ENCODE data around the gene RBP3. TPM values are rescaled to one million over a fixed set of nuclear protein-coding genes. Genes with fewer than 3 reads are reported as not detected.
A peak's percentile ranks its signal among the peaks of the same experiment; 100 is the strongest.

Gene RBP3
- total and polyA plus RNA-seq, 12 donors = 0.11 TPM; not detected in 11

DNA sequence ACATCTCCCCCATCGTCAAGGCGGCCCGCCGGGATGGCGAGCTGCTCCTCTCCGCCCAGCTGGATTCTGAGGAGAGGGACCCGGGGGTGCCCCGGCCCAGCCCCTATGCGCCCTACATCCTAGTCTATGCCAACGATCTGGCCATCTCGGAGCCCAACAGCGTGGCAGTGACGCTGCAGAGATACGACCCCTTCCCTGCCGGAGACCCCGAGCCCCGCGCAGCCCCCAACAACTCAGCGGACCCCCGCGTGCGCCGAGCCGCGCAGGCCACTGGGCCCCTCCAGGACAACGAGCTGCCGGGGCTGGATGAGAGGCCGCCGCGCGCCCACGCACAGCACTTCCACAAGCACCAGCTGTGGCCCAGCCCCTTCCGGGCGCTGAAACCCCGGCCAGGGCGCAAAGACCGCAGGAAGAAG lies 38.1 kb upstream of the RBP3 start:
- 91 to 96% (median 92%) methylated on average over 14 to 37 of the region's 37 CpGs for WGBS, 4 donors
- DNase-seq = no peak
- Histone ChIP-seq H3K27me3 (no peaks in the 10 kb centered on the region), H3K9me3 (replicated peaks in 1 of 3) (no peaks in the 10 kb centered on the region), H3K4me1 (replicated peaks in 1 of 2) (peaks cover 0 to 5% of the 10 kb centered on the region in 2 donors), H3K4me3 (no peak overlapping the region), H3K36me3 (replicated peaks in 1 of 2) (no peaks in the 10 kb centered on the region), H3K27ac (no peak overlapping the region)
- TF ChIP-seq CTCF (IDR thresholded peaks at IDR 0.05) (no peak), POLR2A (IDR thresholded peaks at IDR 0.05) (no peak)
- intact Hi-C loops (cut with DNase I) = loop anchor here (5.0 kb wide), 1 partner anchor 263 kb away; no protein-coding TSS in a partner anchor

- WGBS, 4 donors = 48 to 52% (median 49%) methylated on average over 9 to 10 of the region's 10 CpGs
- Histone ChIP-seq H3K27ac (no peak overlapping the region), H3K9me3 (replicated peaks in 1 of 3) (no peaks in the 10 kb centered on the region), H3K27me3 (no peaks in the 10 kb centered on the region), H3K36me3 (replicated peaks in 1 of 2) (no peaks in the 10 kb centered on the region), H3K4me3 (no peak overlapping the region), H3K4me1 (replicated peaks in 1 of 2) (peaks cover 0 to 12% of the 10 kb centered on the region in 2 donors)
- intact Hi-C loops (cut with DNase I) = loop anchor here (5.0 kb wide), 1 partner anchor 264 kb away; no protein-coding TSS in a partner anchor
- TF ChIP-seq POLR2A (IDR thresholded peaks at IDR 0.05) (no peak), CTCF (IDR thresholded peaks at IDR 0.05) (no peak)
- no peak for DNase-seq
Observed at GRCh38 chr10:47311193-47311931, 36.8 kb upstream of the RBP3 start.

- H3K9me3 ChIP-seq (replicated peaks in 1 of 3) = no peaks in the 10 kb centered on the region
- no peaks in the 10 kb centered on the region for H3K27me3 ChIP-seq
- no peak overlapping the region for H3K27ac ChIP-seq
- no peaks in the 10 kb centered on the region for H3K36me3 ChIP-seq (replicated peaks in 1 of 2)
- WGBS, 4 donors = 17 to 69% (median 31%) methylated on average over 6 to 20 of the region's 20 CpGs
- DNase-seq = peak; percentile 80 to 93 (median 89)
- no peak for TF ChIP-seq POLR2A (IDR thresholded peaks at IDR 0.05)
- TF ChIP-seq CTCF (IDR thresholded peaks at IDR 0.05) = peak; percentile 64 to 93 (median 84)
- no peak overlapping the region for H3K4me3 ChIP-seq
- peaks cover 0 to 12% of the 10 kb centered on the region in 2 donors for H3K4me1 ChIP-seq (replicated peaks in 1 of 2)
- intact Hi-C loops (cut with DNase I) = loop anchor here (5.0 kb wide), 1 partner anchor 265 kb away; no protein-coding TSS in a partner anchor
Observed at GRCh38 chr10:47311932-47312662, 36.1 kb upstream of the RBP3 start.

GRCh38 chr10:47312663-47312995 lies 35.5 kb upstream of the RBP3 start:
- H3K4me3 ChIP-seq = no peak overlapping the region
- H3K36me3 ChIP-seq (replicated peaks in 1 of 2) = no peaks in the 10 kb centered on the region
- 72 to 89% (median 79%) methylated on average over 6 to 7 of the region's 7 CpGs for WGBS, 4 donors
- peaks cover 0 to 12% of the 10 kb centered on the region in 2 donors for H3K4me1 ChIP-seq (replicated peaks in 1 of 2)
- TF ChIP-seq POLR2A (IDR thresholded peaks at IDR 0.05) = no peak
- no peak for TF ChIP-seq CTCF (IDR thresholded peaks at IDR 0.05)
- H3K27me3 ChIP-seq = no peaks in the 10 kb centered on the region
- DNase-seq = no peak
- intact Hi-C loops (cut with DNase I) = loop anchor here (5.0 kb wide), 1 partner anchor 265 kb away; no protein-coding TSS in a partner anchor
- no peaks in the 10 kb centered on the region for H3K9me3 ChIP-seq (replicated peaks in 1 of 3)
- H3K27ac ChIP-seq = no peak overlapping the region

Measured in adrenal gland (tissue), 12 donors.